ENCODE results near the gene LANCL2. TPM values are rescaled to one million over a fixed set of nuclear protein-coding genes. Genes with fewer than 3 reads are reported as not detected.
"Not testable (repeated sequence)": the region's sequence is repeated elsewhere in the genome, so short reads cannot be mapped to it uniquely, and the experiment has no call there.

LANCL2 gene
- total RNA-seq, 1 experiment from 2014 or later, result 26.4 TPM

GRCh38 chr7:55351263-55351662 lies 13.9 kb upstream of the LANCL2 start:
- H3K4ac ChIP-seq (ENCODE audit: low read depth, low read length), result no peak overlapping the region
- no CpG with 5 or more reads among the region's 3 CpGs for WGBS (ENCODE audit: extremely low coverage, insufficient read length, low lambda C conversion rate)
- TF ChIP-seq, protein P1, sequence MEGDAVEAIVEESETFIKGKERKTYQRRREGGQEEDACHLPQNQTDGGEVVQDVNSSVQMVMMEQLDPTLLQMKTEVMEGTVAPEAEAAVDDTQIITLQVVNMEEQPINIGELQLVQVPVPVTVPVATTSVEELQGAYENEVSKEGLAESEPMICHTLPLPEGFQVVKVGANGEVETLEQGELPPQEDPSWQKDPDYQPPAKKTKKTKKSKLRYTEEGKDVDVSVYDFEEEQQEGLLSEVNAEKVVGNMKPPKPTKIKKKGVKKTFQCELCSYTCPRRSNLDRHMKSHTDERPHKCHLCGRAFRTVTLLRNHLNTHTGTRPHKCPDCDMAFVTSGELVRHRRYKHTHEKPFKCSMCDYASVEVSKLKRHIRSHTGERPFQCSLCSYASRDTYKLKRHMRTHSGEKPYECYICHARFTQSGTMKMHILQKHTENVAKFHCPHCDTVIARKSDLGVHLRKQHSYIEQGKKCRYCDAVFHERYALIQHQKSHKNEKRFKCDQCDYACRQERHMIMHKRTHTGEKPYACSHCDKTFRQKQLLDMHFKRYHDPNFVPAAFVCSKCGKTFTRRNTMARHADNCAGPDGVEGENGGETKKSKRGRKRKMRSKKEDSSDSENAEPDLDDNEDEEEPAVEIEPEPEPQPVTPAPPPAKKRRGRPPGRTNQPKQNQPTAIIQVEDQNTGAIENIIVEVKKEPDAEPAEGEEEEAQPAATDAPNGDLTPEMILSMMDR (conservative IDR thresholded peaks at IDR 0.05), result no peak
- no peak overlapping the region for H4K8ac ChIP-seq (replicated peaks; ENCODE audit: insufficient read length, low read depth, low read length)
- no peak overlapping the region for H3K23ac ChIP-seq (ENCODE audit: insufficient read length, low read depth, low read length)
- H4K91ac ChIP-seq (ENCODE audit: insufficient read length, low read depth, low read length), result no peak overlapping the region
- no peak overlapping the region for H3K18ac ChIP-seq (ENCODE audit: insufficient read length, low read depth, low read length)
- no peak overlapping the region for H3T11ph ChIP-seq (ENCODE audit: low read length)
- H2BK120ac ChIP-seq (ENCODE audit: low read depth, low read length, poor library complexity, severe bottlenecking), result no peak overlapping the region
- H4K5ac ChIP-seq (ENCODE audit: insufficient read length, low read depth, low read length), result no peak overlapping the region
- no peak overlapping the region for H3K27ac ChIP-seq (ENCODE audit: insufficient read length, low read depth, low read length)
- no peak overlapping the region for H2AK5ac ChIP-seq (ENCODE audit: insufficient read length, low read length)
- DNase-seq, result no peak
- no peaks in the 10 kb centered on the region for H3K79me1 ChIP-seq (ENCODE audit: insufficient read depth, low read depth, low read length, poor library complexity, severe bottlenecking)
- H4K20me1 ChIP-seq (ENCODE audit: control insufficient read depth, insufficient read depth, insufficient read length), result no peaks in the 10 kb centered on the region
- no peaks in the 10 kb centered on the region for H3K9me3 Mint-ChIP-seq
- no peaks in the 10 kb centered on the region; a peak in 1 of 7 replicates for H3K36me3 Mint-ChIP-seq (ENCODE audit: insufficient read depth in 1 of 3, low read depth in 3 of 3)
- H3K14ac ChIP-seq (ENCODE audit: insufficient read depth, low read length), result no peak overlapping the region
- H3K23me2 ChIP-seq (ENCODE audit: insufficient read length, low read depth, low read length, poor library complexity, severe bottlenecking), result no peaks in the 10 kb centered on the region
- no peaks in the 10 kb centered on the region for H3K9me3 ChIP-seq (ENCODE audit: control insufficient read depth, low read depth, low read length)
- H3K79me2 ChIP-seq (ENCODE audit: insufficient read depth, low read length), result no peaks in the 10 kb centered on the region
- no peak overlapping the region for H3K4me3 Mint-ChIP-seq
- no peak overlapping the region for H2BK20ac ChIP-seq (ENCODE audit: low read depth, low read length, poor library complexity, severe bottlenecking)
- no peak overlapping the region for H2BK15ac ChIP-seq (ENCODE audit: low read depth, low read length)
- H3K4me1 Mint-ChIP-seq, result peaks cover 7 to 25% of the 10 kb centered on the region in 2 experiments
- no peaks in the 10 kb centered on the region; the same call in 1 of the 2 replicates for H3K4me1 ChIP-seq (ENCODE audit: insufficient read depth, low read length)
- H3K9ac ChIP-seq (ENCODE audit: extremely low read depth, insufficient read length, low read length), result no peak overlapping the region
- H2BK12ac ChIP-seq (ENCODE audit: insufficient read length, low read depth, low read length), result no peak overlapping the region
- H3K56ac ChIP-seq (ENCODE audit: insufficient read length, low read depth, low read length), result no peak overlapping the region
- H3K4me2 ChIP-seq (ENCODE audit: insufficient read depth, insufficient read length, low read length), result no peak overlapping the region
- no peak overlapping the region for H2BK5ac ChIP-seq (ENCODE audit: insufficient read length, low read length)
- no peak overlapping the region for H2AFZ ChIP-seq (ENCODE audit: low read length)
- H3K27me3 ChIP-seq (ENCODE audit: insufficient read depth, low read length), result no peaks in the 10 kb centered on the region
- no peaks in the 10 kb centered on the region for H3K27me3 Mint-ChIP-seq (ENCODE audit: low read depth)
- peak overlapping the region in 1 of 3 experiments; percentile 92; a peak in 1 of 7 replicates for H3K27ac Mint-ChIP-seq

DNA sequence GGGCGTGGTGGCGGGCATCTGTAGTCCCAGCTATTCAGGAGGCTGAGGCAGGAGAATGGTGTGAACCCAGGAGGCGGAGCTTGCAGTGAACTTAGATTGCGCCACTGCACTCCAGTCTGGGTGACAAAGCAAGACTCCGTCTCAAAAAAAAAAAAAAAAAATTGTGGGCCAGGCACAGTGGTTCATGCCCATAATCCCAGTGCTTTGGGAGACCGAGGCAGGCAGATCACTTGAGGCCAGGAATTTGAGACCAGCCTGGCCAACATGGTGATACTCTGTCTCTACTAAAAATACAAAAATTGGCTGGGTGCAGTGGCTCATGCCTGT lies 12.2 kb upstream of the LANCL2 start:
- H3K18ac ChIP-seq (ENCODE audit: insufficient read length, low read depth, low read length); H3K9me3 ChIP-seq (ENCODE audit: control insufficient read depth, low read depth, low read length); H2BK120ac ChIP-seq (ENCODE audit: low read depth, low read length, poor library complexity, severe bottlenecking); H3K4ac ChIP-seq (ENCODE audit: low read depth, low read length); H3T11ph ChIP-seq (ENCODE audit: low read length); H3K4me1 ChIP-seq (ENCODE audit: insufficient read depth, low read length); H3K27ac Mint-ChIP-seq; H2AFZ ChIP-seq (ENCODE audit: low read length); H3K14ac ChIP-seq (ENCODE audit: insufficient read depth, low read length); H4K91ac ChIP-seq (ENCODE audit: insufficient read length, low read depth, low read length); H2BK12ac ChIP-seq (ENCODE audit: insufficient read length, low read depth, low read length); H2BK5ac ChIP-seq (ENCODE audit: insufficient read length, low read length); H3K23ac ChIP-seq (ENCODE audit: insufficient read length, low read depth, low read length); H4K8ac ChIP-seq (replicated peaks; ENCODE audit: insufficient read length, low read depth, low read length); H3K9ac ChIP-seq (ENCODE audit: extremely low read depth, insufficient read length, low read length); H3K9me3 Mint-ChIP-seq; H4K20me1 ChIP-seq (ENCODE audit: control insufficient read depth, insufficient read depth, insufficient read length); H3K4me2 ChIP-seq (ENCODE audit: insufficient read depth, insufficient read length, low read length); H3K23me2 ChIP-seq (ENCODE audit: insufficient read length, low read depth, low read length, poor library complexity, severe bottlenecking); H3K27me3 ChIP-seq (ENCODE audit: insufficient read depth, low read length); H3K27me3 Mint-ChIP-seq (ENCODE audit: low read depth); H3K79me1 ChIP-seq (ENCODE audit: insufficient read depth, low read depth, low read length, poor library complexity, severe bottlenecking); H3K27ac ChIP-seq (ENCODE audit: insufficient read length, low read depth, low read length); H3K4me3 Mint-ChIP-seq; H2BK20ac ChIP-seq (ENCODE audit: low read depth, low read length, poor library complexity, severe bottlenecking); H3K36me3 Mint-ChIP-seq (ENCODE audit: insufficient read depth in 1 of 3, low read depth in 3 of 3); H2AK5ac ChIP-seq (ENCODE audit: insufficient read length, low read length); H3K56ac ChIP-seq (ENCODE audit: insufficient read length, low read depth, low read length); DNase-seq; H2BK15ac ChIP-seq (ENCODE audit: low read depth, low read length); H4K5ac ChIP-seq (ENCODE audit: insufficient read length, low read depth, low read length); H3K79me2 ChIP-seq (ENCODE audit: insufficient read depth, low read length): not testable (repeated sequence)
- WGBS (ENCODE audit: extremely low coverage, insufficient read length, low lambda C conversion rate), result no CpG with 5 or more reads among the region's 6 CpGs
- peaks cover 7 to 25% of the 10 kb centered on the region in 2 experiments for H3K4me1 Mint-ChIP-seq

All from H9 (cell line).